RWPE2 (cell line): ENCODE results near the gene HBD.

Source experiments
- ATAC-seq: fragments of 200-7000 bp; cut with Tn5 transposase; 3 replicates; pipeline ENCODE4 v1.9.1; 2021; ENCODE audit warnings: low read depth
- DNase-seq: peaks from one replicate; pipeline ENCODE4 v3.0.0-alpha.2; 2020; ENCODE audit warnings: low spot score
- H3K27ac ChIP-seq: fragments of 450-650 bp; 2 replicates; pipeline ENCODE4 v1.5.1; 2017; ENCODE audit warnings: mild to moderate bottlenecking; ENCODE audit not compliant: poor library complexity, severe bottlenecking
- H3K27me3 ChIP-seq: fragments of 250-450 bp; sonication (Bioruptor Pico); 2 replicates; pipeline ENCODE4 v1.5.1; 2021; ENCODE audit warnings: mild to moderate bottlenecking, moderate library complexity; ENCODE audit not compliant: insufficient read depth, poor library complexity, severe bottlenecking
- H3K36me3 ChIP-seq: fragments of 250-450 bp; sonication (Bioruptor Pico); 2 replicates; pipeline ENCODE4 v1.5.1; 2020; ENCODE audit warnings: low read depth, mild to moderate bottlenecking, moderate library complexity
- H3K4me1 ChIP-seq: fragments of 250-450 bp; sonication (Bioruptor Pico); 2 replicates; pipeline ENCODE4 v1.5.1; 2021; ENCODE audit warnings: mild to moderate bottlenecking, moderate library complexity; ENCODE audit not compliant: insufficient read depth, poor library complexity, severe bottlenecking
- H3K4me3 ChIP-seq: fragments of 250-450 bp; sonication (Bioruptor Pico); 2 replicates; pipeline ENCODE4 v1.5.1; 2021; ENCODE audit warnings: mild to moderate bottlenecking, moderate library complexity; ENCODE audit not compliant: severe bottlenecking
- H3K9me3 ChIP-seq: fragments of 250-450 bp; sonication (Bioruptor Pico); 2 replicates; pipeline ENCODE4 v1.5.1; 2021; ENCODE audit warnings: mild to moderate bottlenecking, moderate library complexity; ENCODE audit not compliant: severe bottlenecking
- TF ChIP-seq, protein P1 (sequence below): fragments of 450-650 bp; IDR thresholded peaks from one replicate; pipeline ENCODE4 v1.5.1; 2017; ENCODE audit warnings: mild to moderate bottlenecking, moderate library complexity; ENCODE audit not compliant: poor library complexity, severe bottlenecking

The HBD gene

DNA sequence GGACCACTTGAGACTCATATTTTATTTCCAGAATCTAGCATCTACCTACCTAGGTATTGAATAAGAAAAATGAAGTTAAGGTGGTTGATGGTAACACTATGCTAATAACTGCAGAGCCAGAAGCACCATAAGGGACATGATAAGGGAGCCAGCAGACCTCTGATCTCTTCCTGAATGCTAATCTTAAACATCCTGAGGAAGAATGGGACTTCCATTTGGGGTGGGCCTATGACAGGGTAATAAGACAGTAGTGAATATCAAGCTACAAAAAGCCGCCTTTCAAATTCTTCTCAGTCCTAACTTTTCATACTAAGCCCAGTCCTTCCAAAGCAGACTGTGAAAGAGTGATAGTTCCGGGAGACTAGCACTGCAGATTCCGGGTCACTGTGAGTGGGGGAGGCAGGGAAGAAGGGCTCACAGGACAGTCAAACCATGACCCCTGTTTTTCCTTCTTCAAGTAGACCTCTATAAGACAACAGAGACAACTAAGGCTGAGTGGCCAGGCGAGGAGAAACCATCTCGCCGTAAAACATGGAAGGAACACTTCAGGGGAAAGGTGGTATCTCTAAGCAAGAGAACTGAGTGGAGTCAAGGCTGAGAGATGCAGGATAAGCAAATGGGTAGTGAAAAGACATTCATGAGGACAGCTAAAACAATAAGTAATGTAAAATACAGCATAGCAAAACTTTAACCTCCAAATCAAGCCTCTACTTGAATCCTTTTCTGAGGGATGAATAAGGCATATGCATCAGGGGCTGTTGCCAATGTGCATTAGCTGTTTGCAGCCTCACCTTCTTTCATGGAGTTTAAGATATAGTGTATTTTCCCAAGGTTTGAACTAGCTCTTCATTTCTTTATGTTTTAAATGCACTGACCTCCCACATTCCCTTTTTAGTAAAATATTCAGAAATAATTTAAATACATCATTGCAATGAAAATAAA lies 9.5 kb downstream of the HBD start:
- H3K36me3 ChIP-seq, result no peaks in the 10 kb centered on the region
- DNase-seq (no peak), ATAC-seq (no peak)
- H3K9me3 ChIP-seq, result no peaks in the 10 kb centered on the region
- no peaks in the 10 kb centered on the region for H3K4me1 ChIP-seq
- TF ChIP-seq, protein P1, sequence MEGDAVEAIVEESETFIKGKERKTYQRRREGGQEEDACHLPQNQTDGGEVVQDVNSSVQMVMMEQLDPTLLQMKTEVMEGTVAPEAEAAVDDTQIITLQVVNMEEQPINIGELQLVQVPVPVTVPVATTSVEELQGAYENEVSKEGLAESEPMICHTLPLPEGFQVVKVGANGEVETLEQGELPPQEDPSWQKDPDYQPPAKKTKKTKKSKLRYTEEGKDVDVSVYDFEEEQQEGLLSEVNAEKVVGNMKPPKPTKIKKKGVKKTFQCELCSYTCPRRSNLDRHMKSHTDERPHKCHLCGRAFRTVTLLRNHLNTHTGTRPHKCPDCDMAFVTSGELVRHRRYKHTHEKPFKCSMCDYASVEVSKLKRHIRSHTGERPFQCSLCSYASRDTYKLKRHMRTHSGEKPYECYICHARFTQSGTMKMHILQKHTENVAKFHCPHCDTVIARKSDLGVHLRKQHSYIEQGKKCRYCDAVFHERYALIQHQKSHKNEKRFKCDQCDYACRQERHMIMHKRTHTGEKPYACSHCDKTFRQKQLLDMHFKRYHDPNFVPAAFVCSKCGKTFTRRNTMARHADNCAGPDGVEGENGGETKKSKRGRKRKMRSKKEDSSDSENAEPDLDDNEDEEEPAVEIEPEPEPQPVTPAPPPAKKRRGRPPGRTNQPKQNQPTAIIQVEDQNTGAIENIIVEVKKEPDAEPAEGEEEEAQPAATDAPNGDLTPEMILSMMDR, result no peak
- no peak overlapping the region for H3K4me3 ChIP-seq
- no peaks in the 10 kb centered on the region for H3K27me3 ChIP-seq
- no peak overlapping the region for H3K27ac ChIP-seq

DNA sequence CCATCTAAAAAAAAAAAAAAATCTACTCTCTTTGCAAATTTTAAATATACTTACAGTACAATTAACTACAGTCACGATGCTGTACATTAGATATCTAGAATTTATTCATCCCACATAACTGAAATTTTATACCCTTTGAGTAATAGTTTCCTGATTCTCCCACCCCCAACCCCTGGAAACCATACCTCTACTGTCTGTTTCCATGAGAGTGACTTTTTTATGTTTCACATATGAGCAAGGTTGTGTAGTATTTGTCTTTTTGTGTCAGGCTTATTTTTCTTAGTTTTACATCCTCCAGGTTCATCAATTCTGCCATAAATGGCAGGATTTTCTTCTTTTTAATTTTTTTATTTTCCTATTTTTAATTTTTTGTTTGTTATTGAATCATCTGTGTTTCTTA lies 10.6 kb downstream of the HBD start:
- TF ChIP-seq, protein P1, result no peak
- no peaks in the 10 kb centered on the region for H3K4me1 ChIP-seq
- H3K27me3 ChIP-seq, result no peaks in the 10 kb centered on the region
- no peaks in the 10 kb centered on the region for H3K36me3 ChIP-seq
- no peak overlapping the region for H3K27ac ChIP-seq
- no peak overlapping the region for H3K4me3 ChIP-seq
- DNase-seq (no peak), ATAC-seq (no peak)
- no peaks in the 10 kb centered on the region for H3K9me3 ChIP-seq

DNA sequence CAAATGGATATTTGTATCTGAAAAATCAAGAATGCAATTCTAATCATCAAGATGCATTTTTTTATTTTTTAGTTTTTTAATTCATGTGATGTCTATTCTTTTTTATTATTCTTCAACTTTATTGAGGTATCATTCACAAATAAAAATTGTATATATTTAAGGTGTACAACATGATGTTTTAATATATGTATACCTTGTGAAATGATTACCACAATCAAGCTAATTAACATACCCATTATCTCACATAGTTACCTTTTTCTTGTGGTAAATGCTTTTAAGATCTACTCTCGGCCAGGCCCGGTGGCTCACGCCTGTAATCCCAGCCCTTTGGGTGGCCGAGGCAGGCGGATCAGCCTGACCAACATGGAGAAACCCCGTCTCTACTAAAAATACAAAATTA lies 11.1 kb downstream of the HBD start:
- Histone ChIP-seq H3K27me3 (no peaks in the 10 kb centered on the region), H3K9me3 (no peaks in the 10 kb centered on the region), H3K4me3 (no peak overlapping the region), H3K4me1 (no peaks in the 10 kb centered on the region), H3K36me3 (no peaks in the 10 kb centered on the region), H3K27ac (no peak overlapping the region)
- DNase-seq, result no peak
- TF ChIP-seq, protein P1, result no peak
- ATAC-seq, result no peak

DNA sequence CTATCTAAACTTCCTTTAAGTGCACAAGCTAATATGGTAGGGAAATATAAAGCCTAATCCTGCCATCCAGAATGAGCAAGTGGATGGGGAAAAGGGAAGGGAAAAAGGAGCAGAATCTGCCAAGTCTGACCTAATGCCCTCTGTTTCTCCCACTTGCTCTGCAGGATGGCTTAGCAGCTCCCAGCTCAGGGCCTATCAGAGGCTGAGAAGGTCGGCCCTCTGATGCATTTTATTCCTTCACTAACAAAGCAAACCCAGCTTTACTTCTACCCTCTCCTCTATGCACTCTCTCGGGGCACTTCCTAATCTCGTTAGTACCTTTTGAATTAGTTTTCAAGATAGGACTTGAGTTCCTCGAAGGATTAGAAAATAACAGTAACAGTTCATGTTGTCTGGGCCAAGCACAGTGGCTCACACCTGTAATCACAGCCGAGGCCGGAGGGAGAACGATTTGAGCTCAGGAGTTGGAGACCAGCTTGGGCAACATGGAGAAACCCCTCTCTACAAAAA lies 23.9 kb downstream of the HBD start:
- Histone ChIP-seq H3K36me3 (no peaks in the 10 kb centered on the region), H3K27me3 (no peaks in the 10 kb centered on the region), H3K27ac (no peak overlapping the region), H3K4me3 (no peak overlapping the region), H3K9me3 (no peaks in the 10 kb centered on the region), H3K4me1 (no peaks in the 10 kb centered on the region)
- ATAC-seq, result no peak
- no peak for DNase-seq
- TF ChIP-seq, protein P1, result no peak

DNA sequence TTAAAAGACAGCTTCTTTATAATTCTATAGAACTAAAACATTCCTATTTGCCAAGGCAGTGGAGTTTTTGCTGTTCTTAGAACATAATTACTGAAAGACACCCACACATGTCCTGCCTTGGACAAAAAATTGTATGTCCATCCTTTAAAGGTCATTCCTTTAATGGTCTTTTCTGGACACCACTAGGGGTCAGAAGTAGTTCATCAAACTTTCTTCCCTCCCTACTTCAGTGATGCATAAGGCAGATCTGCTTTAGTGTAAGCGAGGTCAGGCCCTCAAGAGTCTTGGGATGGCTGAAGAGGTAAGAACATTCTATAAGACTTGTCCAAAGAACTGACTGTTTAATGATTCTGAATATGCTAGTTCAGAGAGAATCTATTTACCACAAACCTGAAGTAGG lies 29.5 kb downstream of the HBD start:
- peak; percentile 86 for ATAC-seq
- TF ChIP-seq, protein P1, result peak; percentile 72
- H3K27me3 ChIP-seq, result no peaks in the 10 kb centered on the region
- DNase-seq, result no peak
- H3K27ac ChIP-seq, result no peak overlapping the region
- peaks cover 2% of the 10 kb centered on the region for H3K9me3 ChIP-seq
- no peak overlapping the region for H3K4me3 ChIP-seq
- H3K36me3 ChIP-seq, result no peaks in the 10 kb centered on the region
- no peaks in the 10 kb centered on the region for H3K4me1 ChIP-seq
